Measurements from ENCODE around the gene SLC35G4.
"Not testable (repeated sequence)": the region's sequence is repeated elsewhere in the genome, so short reads cannot be mapped to it uniquely, and the experiment has no call there.

GRCh38 chr18:11613611-11614010, 4.2 kb downstream of the SLC35G4 start:
- TF ChIP-seq, protein P1, sequence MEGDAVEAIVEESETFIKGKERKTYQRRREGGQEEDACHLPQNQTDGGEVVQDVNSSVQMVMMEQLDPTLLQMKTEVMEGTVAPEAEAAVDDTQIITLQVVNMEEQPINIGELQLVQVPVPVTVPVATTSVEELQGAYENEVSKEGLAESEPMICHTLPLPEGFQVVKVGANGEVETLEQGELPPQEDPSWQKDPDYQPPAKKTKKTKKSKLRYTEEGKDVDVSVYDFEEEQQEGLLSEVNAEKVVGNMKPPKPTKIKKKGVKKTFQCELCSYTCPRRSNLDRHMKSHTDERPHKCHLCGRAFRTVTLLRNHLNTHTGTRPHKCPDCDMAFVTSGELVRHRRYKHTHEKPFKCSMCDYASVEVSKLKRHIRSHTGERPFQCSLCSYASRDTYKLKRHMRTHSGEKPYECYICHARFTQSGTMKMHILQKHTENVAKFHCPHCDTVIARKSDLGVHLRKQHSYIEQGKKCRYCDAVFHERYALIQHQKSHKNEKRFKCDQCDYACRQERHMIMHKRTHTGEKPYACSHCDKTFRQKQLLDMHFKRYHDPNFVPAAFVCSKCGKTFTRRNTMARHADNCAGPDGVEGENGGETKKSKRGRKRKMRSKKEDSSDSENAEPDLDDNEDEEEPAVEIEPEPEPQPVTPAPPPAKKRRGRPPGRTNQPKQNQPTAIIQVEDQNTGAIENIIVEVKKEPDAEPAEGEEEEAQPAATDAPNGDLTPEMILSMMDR (conservative IDR thresholded peaks at IDR 0.05; ENCODE audit: low read depth, low read length): not testable (repeated sequence)
- not testable (repeated sequence) for TF ChIP-seq EZH2 (IDR thresholded peaks at IDR 0.05; ENCODE audit: borderline replicate concordance, low read depth, low read length, poor library complexity, severe bottlenecking)
